H1 (cell line): ENCODE results near the gene AOPEP. TPM values are rescaled to one million over a fixed set of nuclear protein-coding genes. Genes with fewer than 3 reads are reported as not detected.
A peak's percentile ranks its signal among the peaks of the same experiment; 100 is the strongest.

ENCODE experiments used
- JUND ChIP-seq: IDR thresholded peaks from 2 replicates; pipeline ENCODE4 v1.6.1; 2011; ENCODE audit warnings: mild to moderate bottlenecking, improper control_type of control experiment, low read length
- KDM4A ChIP-seq: IDR thresholded peaks from one replicate; pipeline ENCODE4 v1.7.1; 2012; ENCODE audit warnings: low read depth, mild to moderate bottlenecking, moderate library complexity, low read length, inconsistent platforms; ENCODE audit not compliant: severe bottlenecking
- MAFK ChIP-seq: IDR thresholded peaks from 2 replicates; pipeline ENCODE4 v1.6.1; 2012; ENCODE audit warnings: low read depth, mild to moderate bottlenecking, improper control_type of control experiment, low read length
- MAX ChIP-seq: IDR thresholded peaks from 2 replicates; pipeline ENCODE4 v1.6.1; 2012; ENCODE audit warnings: inconsistent platforms
- NRF1 ChIP-seq: IDR thresholded peaks from 2 replicates; pipeline ENCODE4 v1.6.1; 2011; ENCODE audit warnings: mild to moderate bottlenecking, low read depth, low read length, improper control_type of control experiment
- POLR2A ChIP-seq, 2 experiments: IDR thresholded peaks; 1 replicate in 1 of 2; 2 replicates in 1 of 2; pipeline ENCODE4 v1.6.1; 2011; ENCODE audit warnings: low read depth in 2 of 2, low read length in 2 of 2, mild to moderate bottlenecking in 2 of 2; ENCODE audit errors: control extremely low read depth in 1 of 2
- POU5F1 ChIP-seq: IDR thresholded peaks from 2 replicates; pipeline ENCODE4 v1.6.1; 2011; ENCODE audit warnings: low read depth, mild to moderate bottlenecking, low read length, moderate library complexity
- SAP30 ChIP-seq: fragments of 300-600 bp; sonication (generic); IDR thresholded peaks from 2 replicates; pipeline ENCODE4 v1.7.1; 2012; ENCODE audit warnings: low read length, moderate library complexity, mild to moderate bottlenecking, inconsistent platforms; ENCODE audit not compliant: insufficient read depth, insufficient replicate concordance
- SP4 ChIP-seq: IDR thresholded peaks from 2 replicates; pipeline ENCODE4 v1.6.1; 2012; ENCODE audit warnings: low read length, inconsistent platforms
- SUZ12 ChIP-seq: fragments of 200-600 bp; sonication (generic); IDR thresholded peaks from 2 replicates; pipeline ENCODE4 v1.6.1; 2012; ENCODE audit warnings: mild to moderate bottlenecking, inconsistent platforms, low read length, moderate library complexity, mixed read lengths
- TEAD4 ChIP-seq: IDR thresholded peaks from 2 replicates; pipeline ENCODE4 v1.6.1; 2012; ENCODE audit warnings: low read depth, low read length, inconsistent platforms, mixed read lengths
- ZNF274 ChIP-seq: IDR thresholded peaks from 2 replicates; pipeline ENCODE4 v1.7.0; 2012; ENCODE audit warnings: low read length, borderline replicate concordance; ENCODE audit errors: extremely low read depth
- polyA plus RNA-seq, 7 experiments: library from polyadenylated mRNA; depleted of rRNA in 3 of 7; stranded (reverse) in 5 of 7; unstranded in 2 of 7; fragments of >200 nt in 5 of 7; fragments of 200-250 nt in 2 of 7; gene quantifications; 1 replicate in 5 of 7; 2 replicates in 1 of 7; 4 replicates in 1 of 7; pipeline versions ENCODE4 v1.2.1 to v1.2.3, GENCODE V29; 2011 to 2013; ENCODE audit warnings: missing spikeins in 2 of 7, mixed read lengths in 2 of 7
- total RNA-seq: library from RNA; stranded (reverse); fragmentation: NEBNext Ultra II Directional; extraction: Animal tissue kit (Norgen Biotek cat#: 25700); gene quantifications from 2 replicates; pipeline ENCODE4 v1.2.1, GENCODE V29; 2021
- TF ChIP-seq, protein P1 (sequence below): IDR thresholded peaks from 2 replicates; pipeline ENCODE4 v1.6.1; 2011; ENCODE audit warnings: low read length, improper control_type of control experiment

Gene AOPEP
- total and polyA plus RNA-seq, 2 of the 8 experiments (the other 6 are each of a cell fraction or from before 2014, with no cell fraction given) = 6.1 to 14.3 TPM

DNA sequence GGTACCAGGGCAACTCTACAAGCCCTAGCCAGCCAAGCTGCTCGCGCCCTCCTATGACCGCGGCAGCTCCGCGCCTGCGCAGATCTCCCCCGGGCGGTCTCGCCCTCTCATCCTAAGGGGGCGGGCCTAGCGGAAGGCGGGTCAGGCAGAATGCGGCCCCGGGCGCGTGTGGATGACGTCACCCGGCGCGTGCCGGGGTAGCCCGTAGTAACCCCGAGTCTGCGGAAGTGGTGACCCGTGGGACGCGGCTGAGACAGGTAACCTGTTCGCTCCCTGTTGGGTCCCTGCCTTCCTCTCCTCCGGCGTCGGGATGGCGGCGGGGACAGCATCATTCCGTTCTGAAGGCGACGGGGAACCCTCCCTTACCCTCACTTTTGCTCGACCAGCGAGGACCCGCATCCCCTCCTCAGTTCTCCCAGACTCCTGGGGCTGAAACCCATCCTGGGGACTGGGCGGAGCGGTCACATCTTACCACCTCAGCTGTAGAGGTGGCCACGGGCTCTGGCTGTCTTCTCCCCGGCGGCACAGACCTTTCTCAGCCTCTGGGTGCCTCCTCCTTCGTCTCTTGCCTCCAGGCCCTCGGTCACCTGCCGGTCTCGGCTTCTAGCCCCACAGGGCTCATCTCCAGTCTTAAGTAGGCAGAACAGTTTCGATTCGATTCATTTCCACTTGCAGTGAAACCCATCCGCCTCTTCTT lies at the start of gene AOPEP (continued):
- TF ChIP-seq, protein P1, sequence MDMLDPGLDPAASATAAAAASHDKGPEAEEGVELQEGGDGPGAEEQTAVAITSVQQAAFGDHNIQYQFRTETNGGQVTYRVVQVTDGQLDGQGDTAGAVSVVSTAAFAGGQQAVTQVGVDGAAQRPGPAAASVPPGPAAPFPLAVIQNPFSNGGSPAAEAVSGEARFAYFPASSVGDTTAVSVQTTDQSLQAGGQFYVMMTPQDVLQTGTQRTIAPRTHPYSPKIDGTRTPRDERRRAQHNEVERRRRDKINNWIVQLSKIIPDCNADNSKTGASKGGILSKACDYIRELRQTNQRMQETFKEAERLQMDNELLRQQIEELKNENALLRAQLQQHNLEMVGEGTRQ = peak; percentile 40; the same call in 1 of the 2 replicates
- no peak for TF ChIP-seq MAFK
- no peak for TF ChIP-seq SUZ12
- peak; percentile 93 for TF ChIP-seq MAX
- peak; percentile 55 for TF ChIP-seq NRF1
- peak; percentile 79 for TF ChIP-seq SAP30
- peak; percentile 73 for TF ChIP-seq TEAD4
- peak; percentile 98 for TF ChIP-seq JUND
- no peak; the same call in 1 of the 2 replicates for TF ChIP-seq SP4
- TF ChIP-seq POU5F1 = no peak
- TF ChIP-seq KDM4A = peak; percentile 99
- TF ChIP-seq ZNF274 = no peak
- TF ChIP-seq POLR2A (IDR thresholded peaks at IDR 0.05; ENCODE audit: control extremely low read depth in 1 of 2, low read depth in 2 of 2, low read length in 2 of 2) = peak; percentile 57 to 96
